ENCODE measurements around the gene CBARP. TPM values are rescaled to one million over a fixed set of nuclear protein-coding genes. Genes with fewer than 3 reads are reported as not detected.
A peak's percentile ranks its signal among the peaks of the same experiment; 100 is the strongest.

CBARP gene
- total RNA-seq, 1 donor from 2014 or later, result 7.6 TPM

- Mint-ChIP-seq H3K27me3 (ENCODE audit: low read depth) (no peaks in the 10 kb centered on the region), H3K4me3 (ENCODE audit: unreplicated experiment) (no peak overlapping the region), H3K27ac (ENCODE audit: unreplicated experiment) (peak overlapping the region; percentile 96), H3K9me3 (ENCODE audit: low read depth) (no peaks in the 10 kb centered on the region), H3K36me3 (ENCODE audit: low read depth) (peaks cover 20% of the 10 kb centered on the region), H3K4me1 (ENCODE audit: low read depth) (peaks cover 81% of the 10 kb centered on the region)
- TF ChIP-seq CTCF (IDR thresholded peaks at IDR 0.05), result no peak
- DNase-seq (ENCODE audit: low spot score), result no peak
Observed at GRCh38 chr19:1258163-1258492, 20.3 kb upstream of the CBARP start.

- TF ChIP-seq CTCF (IDR thresholded peaks at IDR 0.05), result no peak
- Mint-ChIP-seq H3K9me3 (ENCODE audit: low read depth) (no peaks in the 10 kb centered on the region), H3K36me3 (ENCODE audit: low read depth) (peaks cover 20% of the 10 kb centered on the region), H3K4me3 (ENCODE audit: unreplicated experiment) (no peak overlapping the region), H3K27me3 (ENCODE audit: low read depth) (no peaks in the 10 kb centered on the region), H3K27ac (ENCODE audit: unreplicated experiment) (peak overlapping the region; percentile 88), H3K4me1 (ENCODE audit: low read depth) (peaks cover 76% of the 10 kb centered on the region)
- no peak for DNase-seq (ENCODE audit: low spot score)
Observed at GRCh38 chr19:1257475-1258162, 19.8 kb upstream of the CBARP start.

GRCh38 chr19:1256646-1257474 lies 19.1 kb upstream of the CBARP start:
- Mint-ChIP-seq H3K27me3 (ENCODE audit: low read depth) (no peaks in the 10 kb centered on the region), H3K4me1 (ENCODE audit: low read depth) (peaks cover 70% of the 10 kb centered on the region), H3K9me3 (ENCODE audit: low read depth) (no peaks in the 10 kb centered on the region), H3K27ac (ENCODE audit: unreplicated experiment) (peak overlapping the region; percentile 88), H3K4me3 (ENCODE audit: unreplicated experiment) (no peak overlapping the region), H3K36me3 (ENCODE audit: low read depth) (peaks cover 20% of the 10 kb centered on the region)
- no peak for DNase-seq (ENCODE audit: low spot score)
- TF ChIP-seq CTCF (IDR thresholded peaks at IDR 0.05), result no peak

DNA sequence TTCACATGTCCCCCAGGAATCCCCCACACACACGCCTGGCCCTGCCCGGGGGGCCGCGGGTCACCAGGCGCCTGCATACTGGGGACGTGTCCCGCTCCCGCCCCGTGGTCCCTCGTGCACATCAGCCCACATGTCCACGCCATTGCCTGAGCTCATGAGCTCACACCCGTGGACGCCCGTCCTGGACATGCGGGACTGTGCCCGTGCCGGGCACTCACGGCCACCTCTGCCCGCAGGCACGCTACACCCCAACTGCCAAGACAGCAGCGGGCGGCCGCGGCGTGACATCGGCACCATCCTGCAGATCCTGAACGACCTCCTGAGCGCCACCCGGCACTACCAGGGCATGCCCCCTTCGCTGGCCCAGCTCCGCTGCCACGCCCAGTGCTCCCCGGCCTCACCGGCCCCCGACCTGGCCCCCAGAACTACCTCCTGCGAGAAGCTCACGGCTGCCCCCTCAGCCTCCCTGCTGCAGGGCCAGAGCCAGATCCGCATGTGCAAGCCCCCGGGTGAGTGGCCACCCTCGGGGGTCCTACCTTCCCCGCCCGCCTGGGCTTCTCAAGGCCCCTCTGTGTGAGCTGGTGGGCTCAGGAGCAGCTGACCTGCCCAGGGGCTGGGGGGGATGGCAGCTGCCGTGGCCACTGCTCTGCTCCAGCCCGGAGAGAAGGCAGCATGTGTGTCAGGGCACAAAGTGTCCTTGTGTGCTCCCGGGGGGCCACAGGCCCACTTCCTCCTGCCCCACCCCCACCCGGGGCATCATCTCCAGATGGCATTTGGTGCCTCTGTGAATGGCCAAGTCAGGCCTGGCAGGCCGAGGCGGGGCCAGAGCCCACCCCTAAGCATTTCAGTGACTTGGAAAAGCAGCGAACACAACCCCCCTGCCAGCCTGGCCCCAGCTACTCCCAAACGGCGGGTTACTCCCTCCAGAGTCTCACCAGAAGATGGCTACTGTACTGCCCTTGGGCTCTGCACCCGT lies 17.7 kb upstream of the CBARP start:
- Mint-ChIP-seq H3K27me3 (ENCODE audit: low read depth) (no peaks in the 10 kb centered on the region), H3K4me3 (ENCODE audit: unreplicated experiment) (no peak overlapping the region), H3K36me3 (ENCODE audit: low read depth) (peaks cover 27% of the 10 kb centered on the region), H3K27ac (ENCODE audit: unreplicated experiment) (peak overlapping the region; percentile 66), H3K9me3 (ENCODE audit: low read depth) (no peaks in the 10 kb centered on the region), H3K4me1 (ENCODE audit: low read depth) (peaks cover 64% of the 10 kb centered on the region)
- DNase-seq (ENCODE audit: low spot score), result no peak
- TF ChIP-seq CTCF (IDR thresholded peaks at IDR 0.05), result no peak
